Fibroblast of villous mesenchyme (primary cell): Measurements from ENCODE around the gene DSP. TPM values are rescaled to one million over a fixed set of nuclear protein-coding genes. Genes with fewer than 3 reads are reported as not detected.

Source experiments
- DNase-seq: peaks from one replicate; pipeline ENCODE4 v3.0.0-alpha.2; 2010; ENCODE audit warnings: low read depth
- H3K4me3 ChIP-seq: 2 replicates; pipeline ENCODE4 v1.5.1; 2011; ENCODE audit warnings: low read depth, mild to moderate bottlenecking, low read length
- CTCF ChIP-seq: IDR thresholded peaks from 2 replicates; pipeline ENCODE4 v1.5.1; 2012; ENCODE audit warnings: low read depth, mild to moderate bottlenecking, low read length; ENCODE audit not compliant: insufficient read depth
- total RNA-seq: library from RNA; depleted of rRNA; stranded (reverse); fragments of >200 nt; gene quantifications from 2 replicates; pipeline ENCODE4 v1.2.3, GENCODE V29; 2012

The DSP gene
- total RNA-seq, 1 donor: 28.1 TPM

- H3K4me3 ChIP-seq: no peak overlapping the region
- no peak for TF ChIP-seq CTCF
- DNase-seq: no peak
Measured at GRCh38 chr6:7588506-7588905, 47.0 kb downstream of the DSP start.

- TF ChIP-seq CTCF: no peak
- H3K4me3 ChIP-seq: no peak overlapping the region
- DNase-seq: no peak
Measured at GRCh38 chr6:7589221-7589620, 47.8 kb downstream of the DSP start.

GRCh38 chr6:7589949-7590917 is 48.8 kb downstream of the DSP start, which contains the start of gene SNRNP48:
SNRNP48 (plus strand) TSS chr6:7590198; CDS start chr6:7590258, 60 bp downstream.
- H3K4me3 ChIP-seq: peak within 1 kb of the TSS; percentile 92
- TF ChIP-seq CTCF: no peak
- DNase-seq: peak; percentile 94

GRCh38 chr6:7590918-7591302 is 49.4 kb downstream of the DSP start:
- no peak for TF ChIP-seq CTCF
- H3K4me3 ChIP-seq: peak overlapping the region; percentile 92
- peak; percentile 18 for DNase-seq

- TF ChIP-seq CTCF: no peak
- no peak for DNase-seq
- peak overlapping the region; percentile 92 for H3K4me3 ChIP-seq
Measured at GRCh38 chr6:7591770-7592169, 50.3 kb downstream of the DSP start.

- TF ChIP-seq CTCF: no peak
Measured at GRCh38 chr6:7593229-7593628, 51.8 kb downstream of the DSP start.

More at GRCh38 chr6:7593229-7593628, 51.8 kb downstream of the DSP start:
- no peak overlapping the region for H3K4me3 ChIP-seq
- no peak for DNase-seq
